ENCODE results near the gene MUC15. TPM values are rescaled to one million over a fixed set of nuclear protein-coding genes. Genes with fewer than 3 reads are reported as not detected.

Gene MUC15
- total RNA-seq, 3 donors from 2014 or later = 6.6 to 61.2 TPM; not detected in 1

GRCh38 chr11:26556582-26556981 lies 15.5 kb downstream of the MUC15 start:
- no peaks in the 10 kb centered on the region for H3K4me1 ChIP-seq
- no peaks in the 10 kb centered on the region for H3K36me3 ChIP-seq
- H3K4me3 ChIP-seq = no peak overlapping the region
- no peak for DNase-seq (ENCODE audit: low spot score in 2 of 2)
- H3K9me3 ChIP-seq = no peaks in the 10 kb centered on the region
- peak overlapping the region in 1 of 2 donors; percentile 34 for H3K27ac ChIP-seq
- no peaks in the 10 kb centered on the region for H3K27me3 ChIP-seq
- TF ChIP-seq CTCF (IDR thresholded peaks at IDR 0.05) = no peak
- no peak for TF ChIP-seq POLR2AphosphoS5 (IDR thresholded peaks at IDR 0.05)
- TF ChIP-seq POLR2A (IDR thresholded peaks at IDR 0.05) = no peak
- intact Hi-C loops (cut with DNase I; ENCODE audit: low total_unique reads) = no loop called here

- H3K4me1 ChIP-seq = no peaks in the 10 kb centered on the region
- intact Hi-C loops (cut with DNase I; ENCODE audit: low total_unique reads) = no loop called here
- TF ChIP-seq POLR2AphosphoS5 (IDR thresholded peaks at IDR 0.05) = no peak
- TF ChIP-seq POLR2A (IDR thresholded peaks at IDR 0.05) = no peak
- no peak for TF ChIP-seq CTCF (IDR thresholded peaks at IDR 0.05)
- H3K27ac ChIP-seq = no peak overlapping the region
- H3K4me3 ChIP-seq = no peak overlapping the region
- no peaks in the 10 kb centered on the region for H3K9me3 ChIP-seq
- no peaks in the 10 kb centered on the region for H3K27me3 ChIP-seq
- DNase-seq (ENCODE audit: low spot score in 2 of 2) = no peak
- H3K36me3 ChIP-seq = no peaks in the 10 kb centered on the region
Measured at GRCh38 chr11:26554455-26554854, 17.6 kb downstream of the MUC15 start.

GRCh38 chr11:26553182-26553581 lies 18.9 kb downstream of the MUC15 start:
- Histone ChIP-seq H3K4me1 (no peaks in the 10 kb centered on the region), H3K27me3 (no peaks in the 10 kb centered on the region), H3K36me3 (no peaks in the 10 kb centered on the region), H3K27ac (no peak overlapping the region), H3K9me3 (no peaks in the 10 kb centered on the region), H3K4me3 (no peak overlapping the region)
- intact Hi-C loops (cut with DNase I; ENCODE audit: low total_unique reads) = no loop called here
- TF ChIP-seq POLR2A (IDR thresholded peaks at IDR 0.05) (no peak), POLR2AphosphoS5 (IDR thresholded peaks at IDR 0.05) (no peak), CTCF (IDR thresholded peaks at IDR 0.05) (no peak)
- no peak for DNase-seq (ENCODE audit: low spot score in 2 of 2)

GRCh38 chr11:26551186-26551801 lies 20.8 kb downstream of the MUC15 start:
- Histone ChIP-seq H3K27me3 (no peaks in the 10 kb centered on the region), H3K36me3 (no peaks in the 10 kb centered on the region), H3K4me3 (no peak overlapping the region), H3K27ac (no peak overlapping the region), H3K9me3 (no peaks in the 10 kb centered on the region), H3K4me1 (no peaks in the 10 kb centered on the region)
- DNase-seq (ENCODE audit: low spot score in 2 of 2) = no peak
- TF ChIP-seq POLR2A (IDR thresholded peaks at IDR 0.05) = no peak
- TF ChIP-seq CTCF (IDR thresholded peaks at IDR 0.05) = no peak
- no peak for TF ChIP-seq POLR2AphosphoS5 (IDR thresholded peaks at IDR 0.05)
- intact Hi-C loops (cut with DNase I; ENCODE audit: low total_unique reads) = no loop called here

- no peaks in the 10 kb centered on the region for H3K9me3 ChIP-seq
- no peaks in the 10 kb centered on the region for H3K27me3 ChIP-seq
- DNase-seq (ENCODE audit: low spot score in 2 of 2) = no peak
- TF ChIP-seq POLR2AphosphoS5 (IDR thresholded peaks at IDR 0.05) = no peak
- H3K4me1 ChIP-seq = no peaks in the 10 kb centered on the region
- H3K4me3 ChIP-seq = no peak overlapping the region
- intact Hi-C loops (cut with DNase I; ENCODE audit: low total_unique reads) = no loop called here
- H3K27ac ChIP-seq = no peak overlapping the region
- no peaks in the 10 kb centered on the region for H3K36me3 ChIP-seq
Measured at GRCh38 chr11:26550022-26550421, 22.0 kb downstream of the MUC15 start.

- TF ChIP-seq POLR2A (IDR thresholded peaks at IDR 0.05) (no peak), POLR2AphosphoS5 (IDR thresholded peaks at IDR 0.05) (no peak)
- H3K4me1 ChIP-seq = no peaks in the 10 kb centered on the region
Measured at GRCh38 chr11:26549176-26549575, 22.9 kb downstream of the MUC15 start.

More at GRCh38 chr11:26549176-26549575, 22.9 kb downstream of the MUC15 start:
- intact Hi-C loops (cut with DNase I; ENCODE audit: low total_unique reads) = no loop called here
- no peak for DNase-seq (ENCODE audit: low spot score in 2 of 2)
- no peaks in the 10 kb centered on the region for H3K27me3 ChIP-seq
- H3K36me3 ChIP-seq = no peaks in the 10 kb centered on the region
- H3K4me3 ChIP-seq = no peak overlapping the region
- H3K27ac ChIP-seq = no peak overlapping the region
- H3K9me3 ChIP-seq = no peaks in the 10 kb centered on the region
